ENCODE results near the gene ADAMTS14.
A peak's percentile ranks its signal among the peaks of the same experiment; 100 is the strongest.

The ADAMTS14 gene

GRCh38 chr10:70671619-70672164 is 614 bp upstream of the ADAMTS14 start:
- no peak for DNase-seq
- in situ Hi-C loops (cut with MboI; ENCODE audit: low pct_unique_long_range_greater_than_20kb, low sequenced_read_pairs), result no loop called here

GRCh38 chr10:70673043-70673928 is 980 bp downstream of the ADAMTS14 start:
- DNase-seq, result peak; percentile 21
- in situ Hi-C loops (cut with MboI; ENCODE audit: low pct_unique_long_range_greater_than_20kb, low sequenced_read_pairs), result no loop called here

GRCh38 chr10:70673929-70674559 is 1.7 kb downstream of the ADAMTS14 start:
- no peak for DNase-seq
- in situ Hi-C loops (cut with MboI; ENCODE audit: low pct_unique_long_range_greater_than_20kb, low sequenced_read_pairs), result no loop called here

- DNase-seq, result no peak
- in situ Hi-C loops (cut with MboI; ENCODE audit: low pct_unique_long_range_greater_than_20kb, low sequenced_read_pairs), result no loop called here
Observed at GRCh38 chr10:70674560-70675495, 2.5 kb downstream of the ADAMTS14 start.

DNA sequence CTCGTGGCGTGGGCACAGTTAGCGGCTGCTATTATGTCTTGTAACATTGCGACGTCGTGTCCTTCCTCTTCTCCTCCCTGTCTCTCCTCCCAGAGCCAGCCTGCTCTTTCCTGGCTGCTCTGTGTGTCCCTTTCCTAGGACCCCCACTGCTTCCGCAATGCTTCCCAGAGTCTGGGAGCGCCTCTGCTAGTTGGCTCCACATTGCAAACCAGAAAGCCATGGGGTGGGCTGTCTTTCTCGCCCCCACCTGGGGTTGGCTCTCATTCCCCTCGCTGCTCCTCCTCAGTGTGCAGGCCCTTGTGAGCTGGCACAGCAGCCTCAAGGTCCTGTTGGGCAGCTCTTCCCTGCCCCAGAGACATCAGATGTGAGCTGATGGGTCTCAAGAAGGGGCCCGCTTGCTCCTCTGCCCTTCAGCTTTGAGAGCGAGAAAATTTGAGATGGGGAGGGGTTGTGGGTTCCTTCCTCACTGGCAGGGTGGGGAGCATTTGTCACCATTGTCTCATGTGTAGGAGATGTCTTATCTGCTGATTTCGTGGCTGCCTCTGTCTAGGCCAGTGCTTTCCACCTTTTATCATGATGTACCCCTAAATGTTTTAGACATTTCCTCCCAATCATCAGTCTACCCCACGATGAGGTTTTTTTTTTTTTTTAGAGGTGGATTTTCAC is 3.3 kb downstream of the ADAMTS14 start:
- in situ Hi-C loops (cut with MboI; ENCODE audit: low pct_unique_long_range_greater_than_20kb, low sequenced_read_pairs), result no loop called here
- DNase-seq, result peak; percentile 29

DNA sequence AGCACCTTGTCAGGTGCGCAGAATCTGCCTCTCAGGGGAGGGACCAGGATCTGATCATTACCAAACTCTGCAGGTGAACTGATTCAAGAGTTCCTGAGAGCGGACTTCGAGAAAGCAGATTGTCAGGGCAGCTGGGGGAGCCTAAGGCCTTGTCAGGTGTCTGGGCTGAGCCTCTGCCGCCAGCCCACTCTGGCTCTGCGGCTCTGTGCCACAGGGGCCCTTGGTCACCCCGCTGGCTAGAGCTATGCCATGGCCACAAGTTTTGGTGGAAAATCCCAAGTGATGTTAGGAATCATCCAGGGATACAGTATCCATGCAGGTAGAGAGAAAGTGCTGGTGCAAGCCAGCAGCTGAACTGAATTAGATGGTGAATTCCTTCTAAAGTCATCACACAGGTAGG is 4.2 kb downstream of the ADAMTS14 start:
- in situ Hi-C loops (cut with MboI; ENCODE audit: low pct_unique_long_range_greater_than_20kb, low sequenced_read_pairs), result no loop called here
- DNase-seq, result no peak

DNA sequence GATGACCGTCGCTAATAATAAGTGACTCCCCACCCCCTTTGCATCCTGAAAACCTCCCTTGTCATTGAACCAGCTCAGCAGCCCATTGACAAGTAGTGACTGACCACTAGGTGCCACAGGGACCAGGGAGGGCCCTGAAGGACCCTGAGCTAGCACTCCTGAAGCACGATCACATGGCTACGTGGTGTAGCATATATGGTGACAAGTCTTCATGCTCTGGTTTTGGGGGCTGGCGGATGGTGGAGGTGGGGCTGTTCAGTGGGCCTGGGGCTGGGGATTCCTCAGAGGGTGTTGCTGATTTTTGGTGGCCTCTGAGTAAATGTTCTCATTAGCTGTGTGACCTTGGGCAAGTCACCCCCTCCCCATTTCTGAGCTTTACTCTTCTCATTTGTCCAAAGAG is 4.7 kb downstream of the ADAMTS14 start:
- in situ Hi-C loops (cut with MboI; ENCODE audit: low pct_unique_long_range_greater_than_20kb, low sequenced_read_pairs), result no loop called here

GRCh38 chr10:70677620-70678249 is 5.4 kb downstream of the ADAMTS14 start:
- in situ Hi-C loops (cut with MboI; ENCODE audit: low pct_unique_long_range_greater_than_20kb, low sequenced_read_pairs), result no loop called here
- no peak for DNase-seq

More for the DNA sequence above, 4.7 kb downstream of the ADAMTS14 start:
- DNase-seq, result no peak

DNA sequence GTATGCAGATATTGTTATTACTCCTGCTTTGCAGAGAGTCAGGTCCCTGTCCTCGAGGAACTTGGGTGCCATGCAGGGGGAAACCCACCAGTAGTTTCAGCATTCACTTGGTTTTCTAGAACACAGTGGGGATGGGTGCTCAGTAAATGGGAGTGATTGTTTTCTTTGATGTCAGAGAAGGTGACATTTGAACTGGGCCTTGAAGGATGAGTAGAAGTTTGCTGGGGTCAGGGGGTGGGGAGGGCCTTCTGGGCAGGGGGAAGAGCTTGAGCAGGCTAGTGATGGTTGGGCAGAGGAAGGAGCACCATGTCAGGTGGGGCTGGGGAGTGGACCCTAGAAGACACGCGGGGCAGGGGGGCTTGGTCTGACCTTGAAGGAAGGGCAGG is 5.9 kb downstream of the ADAMTS14 start:
- DNase-seq, result no peak
- in situ Hi-C loops (cut with MboI; ENCODE audit: low pct_unique_long_range_greater_than_20kb, low sequenced_read_pairs), result no loop called here

- DNase-seq, result no peak
- in situ Hi-C loops (cut with MboI; ENCODE audit: low pct_unique_long_range_greater_than_20kb, low sequenced_read_pairs), result no loop called here
Observed at GRCh38 chr10:70678757-70679489, 6.6 kb downstream of the ADAMTS14 start.

DNA sequence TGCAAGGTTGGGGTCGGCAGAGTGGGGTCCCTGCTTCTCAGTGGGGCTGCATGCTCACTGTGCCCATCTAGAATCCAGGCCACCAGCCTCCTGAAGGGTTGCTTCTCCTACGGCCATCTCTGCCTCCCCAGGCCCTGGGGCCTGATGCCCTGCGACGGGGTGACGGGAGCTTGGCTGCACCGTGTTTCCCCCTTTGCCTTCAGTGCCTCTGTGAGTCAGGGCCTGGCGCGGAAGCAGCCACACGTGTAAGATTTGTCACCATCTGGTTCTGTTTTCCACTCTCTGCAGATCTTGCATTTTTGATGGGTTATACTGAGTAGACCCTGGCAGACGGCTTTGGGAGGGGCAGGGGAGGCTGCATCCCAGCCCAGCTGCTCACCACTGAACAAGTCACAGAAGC is 7.2 kb downstream of the ADAMTS14 start:
- DNase-seq, result no peak
- in situ Hi-C loops (cut with MboI; ENCODE audit: low pct_unique_long_range_greater_than_20kb, low sequenced_read_pairs), result no loop called here

DNA sequence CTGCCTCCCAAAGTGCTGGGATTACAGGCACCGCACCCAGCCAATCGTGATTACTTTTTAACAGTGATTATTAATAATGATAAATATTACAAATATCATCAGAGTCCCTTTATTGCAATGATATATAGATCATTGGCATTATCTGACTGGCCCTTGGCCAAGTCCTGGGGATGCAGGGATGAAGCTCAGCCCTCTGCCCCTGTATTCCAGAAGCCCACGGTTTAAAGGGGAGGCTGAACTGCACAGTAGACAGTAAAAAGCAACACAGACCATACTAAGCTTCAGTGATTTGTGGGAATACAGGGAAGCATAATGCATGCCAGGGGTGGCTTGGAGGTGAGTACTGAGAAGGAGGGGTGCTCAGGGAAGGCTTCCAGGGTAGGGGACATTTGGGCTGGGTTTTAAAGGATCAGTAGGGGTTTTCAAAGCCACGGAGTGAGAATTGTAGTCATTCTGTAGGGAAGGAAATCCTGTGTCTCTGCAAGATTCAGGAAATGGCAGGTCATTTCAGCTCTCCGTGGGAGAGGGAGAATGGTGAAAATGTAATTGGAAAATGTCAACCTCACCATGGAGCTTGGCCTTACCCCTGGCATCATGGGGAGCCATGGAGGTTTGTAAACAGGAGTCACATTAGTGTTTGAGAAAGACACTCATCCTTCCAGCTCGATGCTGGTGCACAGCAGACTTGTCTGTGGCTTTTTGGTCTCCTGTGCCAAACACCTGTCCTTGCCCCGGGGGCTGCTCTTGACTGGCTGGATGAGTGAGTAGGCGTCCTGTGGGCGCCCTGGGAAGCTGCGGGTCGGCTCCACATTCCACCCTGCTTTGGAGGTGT is 8.8 kb downstream of the ADAMTS14 start:
- DNase-seq, result no peak
- in situ Hi-C loops (cut with MboI; ENCODE audit: low pct_unique_long_range_greater_than_20kb, low sequenced_read_pairs), result no loop called here

DNA sequence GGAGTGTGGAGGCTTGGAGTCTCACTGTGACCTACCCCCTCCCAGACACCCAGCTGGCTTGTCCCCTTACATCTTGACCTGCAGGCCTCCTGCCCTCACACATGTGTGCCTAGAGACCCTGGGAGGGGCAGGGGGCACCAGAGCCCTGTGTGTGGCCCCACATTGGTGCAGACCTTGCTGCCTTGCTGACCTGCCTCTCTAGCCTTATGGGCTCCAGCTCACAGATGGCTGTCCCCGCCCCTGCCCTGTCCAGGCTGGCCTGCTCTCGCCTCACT is 9.4 kb downstream of the ADAMTS14 start:
- no peak for DNase-seq
- in situ Hi-C loops (cut with MboI; ENCODE audit: low pct_unique_long_range_greater_than_20kb, low sequenced_read_pairs), result no loop called here

- DNase-seq, result peak; percentile 54
- in situ Hi-C loops (cut with MboI; ENCODE audit: low pct_unique_long_range_greater_than_20kb, low sequenced_read_pairs), result no loop called here
Observed at GRCh38 chr10:70682920-70683600, 10.8 kb downstream of the ADAMTS14 start.

- peak; percentile 44 for DNase-seq
- in situ Hi-C loops (cut with MboI; ENCODE audit: low pct_unique_long_range_greater_than_20kb, low sequenced_read_pairs), result no loop called here
Observed at GRCh38 chr10:70683601-70683934, 11.3 kb downstream of the ADAMTS14 start.

- in situ Hi-C loops (cut with MboI; ENCODE audit: low pct_unique_long_range_greater_than_20kb, low sequenced_read_pairs), result no loop called here
- no peak for DNase-seq
Observed at GRCh38 chr10:70683940-70684339, 11.6 kb downstream of the ADAMTS14 start.

- in situ Hi-C loops (cut with MboI; ENCODE audit: low pct_unique_long_range_greater_than_20kb, low sequenced_read_pairs), result no loop called here
- DNase-seq, result no peak
Observed at GRCh38 chr10:70684374-70684773, 12.1 kb downstream of the ADAMTS14 start.

All from KBM-7 (cell line).